Measurements from ENCODE around the gene C2CD4B.

DNA sequence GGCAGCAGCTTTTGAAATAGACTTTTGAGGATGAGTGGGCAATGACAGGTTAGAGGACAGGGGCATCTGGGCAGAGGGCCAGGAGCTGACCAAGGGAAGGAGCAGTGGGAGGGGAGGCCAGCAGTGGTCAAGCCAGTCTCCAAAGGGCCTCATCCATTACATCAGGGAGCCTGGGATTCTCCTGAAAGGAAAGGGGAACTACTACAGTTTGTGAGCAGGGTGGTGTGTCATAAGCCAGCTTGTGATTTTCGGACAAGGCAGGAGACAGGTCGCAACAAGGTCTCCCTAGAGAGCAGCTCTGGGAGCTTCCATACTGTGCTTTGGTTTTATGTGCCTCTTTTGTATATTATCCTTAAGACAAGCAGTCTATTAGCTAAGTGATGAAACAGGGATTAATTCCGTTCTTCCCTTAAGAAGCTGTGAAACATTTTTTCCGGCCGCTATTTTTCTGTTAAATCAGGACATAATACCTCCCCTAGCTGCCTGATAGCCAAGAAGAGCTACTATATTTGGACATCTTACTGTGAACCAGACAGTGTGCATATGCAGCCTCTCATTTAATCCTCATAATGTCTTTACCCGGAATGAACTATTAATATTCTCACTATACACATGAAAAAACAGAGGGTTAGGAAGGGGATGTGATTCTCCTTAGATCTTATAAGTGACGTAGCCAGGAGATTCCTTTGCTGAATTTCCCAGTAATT lies 46.4 kb downstream of the C2CD4B start:
- TF ChIP-seq BHLHE40 (IDR thresholded peaks at IDR 0.05; ENCODE audit: borderline replicate concordance) (no peak), HDGF (IDR thresholded peaks at IDR 0.05; ENCODE audit: borderline replicate concordance) (no peak), ARNT (IDR thresholded peaks at IDR 0.05) (no peak), FOXK2 (IDR thresholded peaks at IDR 0.05) (no peak), SP1 (IDR thresholded peaks at IDR 0.05) (no peak), SUZ12 (IDR thresholded peaks at IDR 0.05) (no peak), FOXM1 (IDR thresholded peaks at IDR 0.05; ENCODE audit: borderline replicate concordance) (no peak), ELF4 (IDR thresholded peaks at IDR 0.05) (no peak), TARDBP (IDR thresholded peaks at IDR 0.05) (no peak)

Data from HEK293T (cell line).